ENCODE measurements around the gene TSLP. TPM values are rescaled to one million over a fixed set of nuclear protein-coding genes. Genes with fewer than 3 reads are reported as not detected.

Gene TSLP
- total and polyA plus RNA-seq, 2 of the 8 experiments (the other 6 are each of a cell fraction or from before 2014, with no cell fraction given), result 0.39 to 1.9 TPM

DNA sequence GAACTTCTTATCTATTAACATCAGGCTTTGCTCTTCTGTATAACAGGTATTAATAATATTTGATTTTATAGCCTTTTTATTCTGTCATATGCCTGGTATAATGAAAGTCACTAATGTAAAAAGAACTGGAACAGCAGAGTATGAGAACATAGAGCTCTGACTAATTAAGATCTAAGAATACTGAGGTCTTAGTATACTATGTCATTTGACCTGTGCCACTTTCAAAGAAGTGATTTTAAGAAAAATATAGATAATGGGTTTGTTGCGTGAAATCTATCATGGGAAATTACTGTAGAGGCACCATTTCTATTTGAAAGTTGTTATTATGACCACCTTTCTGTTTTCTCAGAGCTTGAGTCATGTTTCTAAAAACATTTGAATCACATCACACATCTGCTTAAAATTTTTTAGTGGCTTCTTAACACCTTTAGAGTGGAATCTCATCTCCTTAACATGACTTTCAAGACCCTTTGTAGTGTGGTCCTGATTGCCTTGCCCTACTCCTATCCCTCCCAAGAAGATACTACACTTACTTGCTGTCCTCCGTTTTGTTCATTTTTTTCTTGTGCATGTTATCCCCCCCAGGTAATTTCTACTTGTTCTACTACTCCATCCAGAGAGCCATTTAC, 34.9 kb downstream of the TSLP start:
- no peaks in the 10 kb centered on the region for H3K27me3 ChIP-seq (replicated peaks in 1 of 4; ENCODE audit: control insufficient read depth in 3 of 4, extremely low read depth in 1 of 4, insufficient read depth in 3 of 4, low read length in 3 of 4)
- CTCF ChIA-PET (ENCODE audit: partially characterized antibody), result interaction anchor here (1.0 kb wide), 1 partner anchor 348 kb away, joined by 3 read pairs; no protein-coding TSS in a partner anchor
- no peak overlapping the region for H3K23ac ChIP-seq (ENCODE audit: insufficient read length)
- no peak overlapping the region for H3K9ac ChIP-seq (replicated peaks in 1 of 4; ENCODE audit: extremely low read depth in 1 of 4, low read depth in 3 of 4, low read length in 3 of 4)
- H3K4ac ChIP-seq (replicated peaks; ENCODE audit: insufficient read length, low read depth, low read length), result no peak overlapping the region
- FAIRE-seq (no peak), DNase-seq (ENCODE audit: low read depth in 1 of 2, low spot score in 2 of 2) (no peak)
- H4K8ac ChIP-seq (ENCODE audit: extremely low read depth, insufficient read depth, low read length), result no peak overlapping the region
- no peak overlapping the region for H4K5ac ChIP-seq (ENCODE audit: insufficient read length, low read depth, low read length)
- no peak overlapping the region for H3K14ac ChIP-seq (ENCODE audit: insufficient read length)
- H3K79me1 ChIP-seq (ENCODE audit: low read depth, low read length), result no peaks in the 10 kb centered on the region
- H2AFZ ChIP-seq (ENCODE audit: low read length), result no peak overlapping the region
- no peak overlapping the region for H2BK120ac ChIP-seq (replicated peaks; ENCODE audit: low read depth, low read length)
- no peak overlapping the region for H2BK12ac ChIP-seq (ENCODE audit: low read depth, low read length)
- H4K20me1 ChIP-seq (replicated peaks in 1 of 2; ENCODE audit: control insufficient read depth in 1 of 2, insufficient read depth in 2 of 2, low read length in 2 of 2), result no peaks in the 10 kb centered on the region
- no peak overlapping the region for H3K27ac ChIP-seq (ENCODE audit: low read depth, low read length)
- H2BK15ac ChIP-seq (ENCODE audit: low read length), result no peak overlapping the region
- no peak overlapping the region for H4K91ac ChIP-seq (replicated peaks; ENCODE audit: insufficient read length, low read length)
- no peaks in the 10 kb centered on the region for H3K23me2 ChIP-seq (ENCODE audit: low read depth, low read length)
- no peaks in the 10 kb centered on the region for H3K4me1 ChIP-seq (replicated peaks in 1 of 4; ENCODE audit: control insufficient read depth in 3 of 4, insufficient read depth in 4 of 4, low read length in 3 of 4)
- no peak overlapping the region for H3K18ac ChIP-seq (ENCODE audit: extremely low read depth, low read length)
- WGBS, 2 experiments (ENCODE audit: extremely low coverage in 1 of 2, insufficient coverage in 1 of 2, insufficient read length in 1 of 2, insufficient replicate concordance in 2 of 2, low coverage in 1 of 2, low lambda C conversion rate in 2 of 2, missing lambda C conversion rate in 1 of 2), result 95% methylated on average over 2 of the region's 2 CpGs; no CpG with 5 or more reads in 1 of the 2 experiments
- H3K9me3 ChIP-seq (ENCODE audit: insufficient read depth in 2 of 2, low read depth in 1 of 2, low read length in 1 of 2), result no peaks in the 10 kb centered on the region
- peaks cover 12 to 96% (median 52%) of the 10 kb centered on the region in 4 experiments for H3K36me3 ChIP-seq (ENCODE audit: control insufficient read depth in 2 of 4, insufficient read depth in 4 of 4, low read length in 3 of 4)
- H3K4me3 ChIP-seq (ENCODE audit: extremely low read depth in 1 of 4, insufficient read depth in 2 of 4, low read depth in 3 of 4, low read length in 4 of 4), result no peak overlapping the region
- no peak overlapping the region for H2BK5ac ChIP-seq (ENCODE audit: low read depth, low read length)
- H3K4me2 ChIP-seq (ENCODE audit: insufficient read depth in 1 of 2, low read depth in 2 of 2, low read length in 2 of 2), result no peak overlapping the region
- no peak overlapping the region for H2BK20ac ChIP-seq (ENCODE audit: low read length)
- H3K79me2 ChIP-seq (ENCODE audit: control insufficient read depth in 1 of 2, insufficient read depth in 2 of 2, low read length in 2 of 2), result no peaks in the 10 kb centered on the region
- H3K56ac ChIP-seq (replicated peaks; ENCODE audit: insufficient read length, low read depth, low read length), result no peak overlapping the region
- no peak overlapping the region for H2AK5ac ChIP-seq (ENCODE audit: low read depth, low read length)
- POLR2A ChIA-PET (ENCODE audit: partially characterized antibody), result interaction anchor here (0.9 to 2.6 kb wide), 2 partner anchors 12 to 13 kb away, joined by 3 to 5 read pairs; no protein-coding TSS in a partner anchor
- TF ChIP-seq CREB1 (IDR thresholded peaks at IDR 0.05), result no peak
- no peak for TF ChIP-seq NANOG (IDR thresholded peaks at IDR 0.05; ENCODE audit: insufficient read depth, low read depth, low read length, poor library complexity, severe bottlenecking)
- TF ChIP-seq SUZ12 (IDR thresholded peaks at IDR 0.05; ENCODE audit: low read length), result no peak
- no peak for TF ChIP-seq SIRT6 (IDR thresholded peaks at IDR 0.05; ENCODE audit: low read length)
- no peak for TF ChIP-seq BCL11A (IDR thresholded peaks at IDR 0.05; ENCODE audit: low read depth in 2 of 2, low read length in 2 of 2)
- no peak for TF ChIP-seq ZNF274 (IDR thresholded peaks at IDR 0.05; ENCODE audit: borderline replicate concordance, extremely low read depth, low read length)
- no peak for TF ChIP-seq POLR2AphosphoS5 (IDR thresholded peaks at IDR 0.05; ENCODE audit: low read depth, low read length)
- TF ChIP-seq KDM5A (IDR thresholded peaks at IDR 0.05; ENCODE audit: low read length), result no peak
- TF ChIP-seq GABPA (IDR thresholded peaks at IDR 0.05; ENCODE audit: borderline replicate concordance, insufficient read depth, low read length), result no peak
- TF ChIP-seq SIX5 (IDR thresholded peaks at IDR 0.05; ENCODE audit: low read depth, low read length), result no peak
- no peak for TF ChIP-seq FOSL1 (IDR thresholded peaks at IDR 0.05; ENCODE audit: insufficient read depth, low read depth, low read length)
